ENCODE measurements around the gene SLC15A3.
"Not testable (repeated sequence)": the region's sequence is repeated elsewhere in the genome, so short reads cannot be mapped to it uniquely, and the experiment has no call there.

Gene SLC15A3

GRCh38 chr11:60912851-60913528 lies 39.0 kb downstream of the SLC15A3 start:
- DNase-seq, result no peak

GRCh38 chr11:60912223-60912850 lies 39.6 kb downstream of the SLC15A3 start:
- no peak for DNase-seq

DNA sequence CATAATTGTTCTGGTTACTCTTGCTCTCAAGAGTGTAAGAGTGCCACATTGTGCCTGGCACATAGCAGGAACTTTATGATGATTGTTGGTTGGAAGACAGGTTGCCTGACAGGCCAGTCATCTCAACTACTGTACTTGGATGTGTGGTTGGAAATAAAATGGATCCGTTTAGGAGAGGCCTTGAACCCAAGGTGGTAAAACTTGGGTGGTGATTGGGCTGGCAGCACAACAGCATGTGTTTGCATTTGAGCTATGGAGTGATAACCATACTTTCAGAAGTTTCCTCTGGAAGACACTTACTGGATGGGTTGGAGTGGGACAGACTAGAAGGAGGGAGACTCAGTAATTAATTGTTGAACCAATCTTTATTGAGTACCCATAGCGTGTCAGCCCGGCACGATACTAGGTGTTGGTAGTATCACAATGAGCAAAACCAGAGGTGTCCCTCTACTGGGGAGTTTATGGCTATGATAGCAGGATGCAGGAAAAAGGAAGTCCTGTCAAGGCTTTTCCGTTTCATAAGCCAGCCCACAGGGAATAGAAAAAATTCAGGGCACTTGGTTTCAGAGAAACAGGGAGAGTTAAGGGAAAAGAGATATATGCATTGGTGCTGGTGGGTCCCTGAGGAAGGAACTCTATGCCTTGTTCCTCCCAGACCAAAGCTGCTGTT lies 41.1 kb downstream of the SLC15A3 start:
- DNase-seq, result no peak

DNA sequence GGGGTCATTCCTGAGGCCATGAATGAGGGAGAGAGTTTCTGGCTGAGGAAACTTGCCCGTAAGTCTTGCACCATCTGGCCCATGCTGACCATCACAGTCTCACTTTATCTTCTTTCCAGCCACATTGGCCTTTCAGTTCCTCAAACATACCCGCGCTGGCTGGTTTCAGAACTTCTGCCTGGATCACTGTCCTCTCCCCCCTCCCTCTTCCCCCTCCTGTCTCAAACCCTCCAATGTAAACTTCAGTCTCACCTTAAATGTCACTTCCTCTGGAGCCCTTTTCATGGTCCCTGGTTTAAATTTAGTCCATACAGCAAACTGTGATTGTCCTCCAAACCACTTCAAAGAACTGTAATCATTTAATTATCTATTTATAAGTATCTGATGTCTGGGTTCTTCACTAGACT lies 41.7 kb downstream of the SLC15A3 start:
- DNase-seq, result no peak

DNA sequence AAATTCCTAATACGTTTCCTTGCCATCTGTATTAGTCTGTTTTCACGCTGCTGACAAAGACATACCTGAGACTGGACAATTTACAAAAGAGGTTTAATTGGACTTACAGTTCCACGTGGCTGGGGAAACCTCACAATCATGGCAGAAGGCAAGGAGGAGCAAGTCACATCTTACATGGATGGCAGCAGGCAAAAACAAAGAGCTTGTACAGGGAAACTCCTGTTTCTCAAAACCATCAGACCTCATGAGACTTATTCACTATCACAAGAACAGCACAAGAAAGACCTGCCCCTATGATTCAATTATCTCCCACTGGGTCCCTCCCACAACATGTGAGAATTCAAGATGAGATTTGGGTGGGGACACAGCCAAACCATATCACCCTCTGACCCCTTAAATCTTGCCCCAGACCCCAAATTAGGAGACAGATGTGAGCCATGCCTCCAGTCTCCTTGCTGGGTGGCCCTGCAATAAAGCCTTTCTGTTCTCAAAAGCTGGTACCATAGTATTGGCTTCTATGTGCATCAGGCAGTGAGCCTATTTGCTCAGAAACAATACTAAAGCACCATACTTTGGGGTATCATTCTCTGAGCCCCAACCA lies 42.2 kb downstream of the SLC15A3 start:
- DNase-seq, result not testable (repeated sequence)

GRCh38 chr11:60908803-60909202 lies 43.2 kb downstream of the SLC15A3 start:
- no peak for DNase-seq

DNA sequence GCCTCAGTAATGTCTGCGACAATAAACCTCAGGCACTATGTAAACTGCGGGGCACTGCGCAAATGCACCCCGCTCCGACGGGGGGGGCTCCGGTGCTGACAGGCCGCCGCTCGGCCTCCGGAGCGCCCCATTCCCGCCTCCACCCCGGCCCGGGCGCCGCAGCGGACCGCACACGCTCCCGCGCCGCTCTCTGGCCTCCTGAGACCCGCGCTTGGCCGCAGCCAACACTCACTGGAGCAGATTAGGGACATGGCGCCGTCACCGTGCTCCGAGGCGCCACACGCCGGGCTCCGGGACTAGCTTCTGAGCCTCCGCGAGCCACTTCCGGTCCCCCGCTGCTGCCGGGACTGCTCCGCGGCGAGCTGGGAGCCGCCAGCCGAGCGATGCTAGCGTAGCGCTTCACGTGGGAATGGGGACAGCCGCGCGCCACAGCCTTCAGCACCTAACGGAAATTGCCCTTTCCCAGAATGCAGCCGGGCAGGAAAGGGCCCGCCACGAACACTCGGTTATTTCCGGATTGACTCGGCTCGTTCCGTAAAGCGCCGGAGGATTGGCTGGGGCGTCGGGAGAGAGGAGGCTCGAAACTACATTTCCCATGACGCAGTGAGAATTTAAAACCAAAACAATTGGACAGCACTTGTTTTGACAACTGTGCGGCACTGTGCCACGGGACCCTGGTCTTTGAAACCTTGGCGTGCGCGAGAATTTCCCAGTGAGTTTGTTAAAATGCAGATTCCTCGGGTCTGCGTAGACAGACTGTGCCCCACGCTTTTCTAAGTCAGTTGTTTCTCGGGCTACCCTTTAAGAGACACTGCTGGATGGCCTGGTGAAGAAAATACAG lies 45.6 kb downstream of the SLC15A3 start, which contains the start of gene PRPF19:
TSS of gene PRPF19 (minus strand) at position 454 of the 841 bp plus-strand sequence. CDS start at position 251, 203 bp downstream.
- peak; percentile 97 for DNase-seq

- peak; percentile 39 for DNase-seq
Measured at GRCh38 chr11:60905551-60906113, 46.3 kb downstream of the SLC15A3 start.

DNA sequence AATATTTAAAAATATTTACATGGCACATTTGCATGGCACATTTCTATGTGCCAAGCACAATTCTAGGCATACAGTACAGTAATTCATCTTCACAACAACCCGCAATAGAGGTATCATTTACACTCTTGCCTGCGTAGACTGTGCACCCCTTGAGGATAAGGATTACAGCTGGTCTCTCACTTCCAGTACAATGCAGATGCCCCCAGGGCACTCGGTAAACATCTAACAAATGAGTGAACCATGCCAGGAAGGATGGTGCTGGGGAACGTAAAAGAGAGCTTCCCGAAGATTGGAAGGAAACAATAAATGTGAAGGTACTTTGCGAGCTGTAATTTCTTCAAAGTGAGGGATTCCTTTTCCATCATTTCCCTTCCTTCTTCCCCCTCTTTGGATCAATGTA lies 46.9 kb downstream of the SLC15A3 start:
- no peak for DNase-seq

GRCh38 chr11:60902625-60903024 lies 49.4 kb downstream of the SLC15A3 start:
- no peak for DNase-seq

GRCh38 chr11:60900673-60901404 lies 51.1 kb downstream of the SLC15A3 start:
- DNase-seq, result no peak

- DNase-seq, result no peak
Measured at GRCh38 chr11:60899977-60900376, 52.0 kb downstream of the SLC15A3 start.

- DNase-seq, result peak; percentile 40
Measured at GRCh38 chr11:60899046-60899936, 52.7 kb downstream of the SLC15A3 start.

DNA sequence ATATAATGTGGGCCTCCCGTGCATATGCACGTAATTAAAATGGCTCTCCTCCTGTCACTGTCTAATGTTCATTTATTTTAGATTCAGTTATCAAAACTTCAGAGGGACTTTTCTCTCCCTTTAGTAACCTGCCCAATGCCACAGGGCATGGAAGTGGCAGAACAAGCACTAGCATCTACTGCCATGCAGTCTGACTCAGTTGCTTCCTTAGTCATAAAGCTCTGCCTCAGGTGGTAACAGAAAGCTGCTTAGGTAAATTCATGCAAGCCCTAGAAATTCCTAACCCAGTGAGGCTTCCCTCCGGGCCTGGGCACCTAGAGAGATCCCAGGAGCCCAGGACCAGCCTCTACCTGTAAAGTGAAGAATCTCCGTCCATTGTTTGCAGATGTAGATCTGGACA lies 54.5 kb downstream of the SLC15A3 start:
- no peak for DNase-seq

- DNase-seq, result no peak
Measured at GRCh38 chr11:60895687-60896086, 56.3 kb downstream of the SLC15A3 start.

DNA sequence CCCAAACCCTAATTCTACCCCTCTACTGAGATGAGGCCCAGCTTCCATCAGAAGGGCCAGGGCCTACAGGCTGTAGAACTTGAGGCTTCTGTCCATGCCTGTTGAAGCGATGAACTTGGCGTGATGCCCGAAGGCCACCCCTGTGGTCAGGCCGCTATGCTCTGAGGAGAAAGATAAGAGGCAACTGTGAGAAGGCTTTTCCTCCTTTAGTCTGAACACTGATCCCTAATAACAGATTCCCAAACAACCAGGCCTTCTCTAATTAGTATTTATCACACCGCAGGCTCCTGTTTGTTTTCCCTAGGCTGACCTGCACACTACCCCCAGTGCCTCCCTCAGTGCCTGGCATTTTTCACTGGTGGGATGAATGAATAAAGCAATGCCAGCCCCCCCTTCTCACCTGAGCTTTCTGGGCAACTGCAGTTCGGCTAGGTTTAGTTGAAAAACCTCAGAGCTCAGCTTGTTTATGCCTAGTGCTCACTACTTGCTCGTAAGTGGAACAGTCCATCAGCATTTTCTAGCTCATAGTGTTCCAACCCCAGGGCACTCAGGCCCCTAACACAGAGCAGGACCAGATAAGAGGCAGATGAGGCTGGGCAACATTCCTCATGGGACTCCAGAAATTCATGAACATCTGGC lies 60.8 kb downstream of the SLC15A3 start:
- no peak for DNase-seq

- DNase-seq, result no peak
Measured at GRCh38 chr11:60890696-60891095, 61.3 kb downstream of the SLC15A3 start.

- DNase-seq, result no peak
Measured at GRCh38 chr11:60889869-60890311, 62.1 kb downstream of the SLC15A3 start.

DNA sequence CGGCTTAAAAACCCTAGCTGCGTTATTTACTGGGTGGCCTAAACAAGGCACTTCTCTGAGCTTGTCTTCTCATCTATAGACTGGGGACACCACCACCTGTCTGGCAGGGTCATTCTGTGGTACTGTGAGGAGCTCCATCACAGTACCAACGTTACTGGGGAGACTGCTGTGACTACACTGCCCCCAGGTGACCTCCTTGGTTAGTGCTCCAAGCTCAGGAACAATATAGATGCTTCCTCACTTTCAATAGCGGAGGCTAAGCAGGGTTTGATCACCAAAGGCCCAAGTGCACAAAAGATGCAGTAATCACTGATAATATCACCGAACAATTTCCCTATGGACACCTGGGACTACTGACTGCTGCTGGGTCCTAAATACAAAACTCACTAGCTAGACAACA lies 64.4 kb downstream of the SLC15A3 start:
- DNase-seq, result peak; percentile 91
